Prostate gland (tissue), 2 donors: ENCODE data around the gene TBL1X. TPM values are rescaled to one million over a fixed set of nuclear protein-coding genes. Genes with fewer than 3 reads are reported as not detected.

Source experiments
- DNase-seq: peaks from one replicate; pipeline ENCODE4 v3.0.0-alpha.2; 2019; ENCODE audit warnings: low spot score
- H3K27ac ChIP-seq, 2 donors: fragments of 200-600 bp; sonication (generic); 2 replicates each; pipeline ENCODE4 v1.5.1; 2017 to 2019
- H3K27me3 ChIP-seq: fragments of 200-600 bp; sonication (generic); replicated peaks from 2 replicates; pipeline ENCODE4 v1.5.1; 2019; ENCODE audit not compliant: insufficient read depth
- H3K36me3 ChIP-seq, 2 donors: fragments of 200-600 bp; sonication (generic); 1 replicate in 1 of 2; 2 replicates in 1 of 2; pipeline versions ENCODE4 v1.5.1 to v1.8.1; 2017 to 2019
- H3K4me1 ChIP-seq: fragments of 200-600 bp; sonication (generic); replicated peaks from 2 replicates; pipeline ENCODE4 v1.5.1; 2019
- H3K4me3 ChIP-seq, 2 donors: fragments of 200-600 bp; sonication (generic); 2 replicates each; pipeline ENCODE4 v1.5.1; 2017 to 2019
- H3K9me3 ChIP-seq: fragments of 200-600 bp; sonication (generic); 2 replicates; pipeline ENCODE4 v1.5.1; 2017
- CTCF ChIP-seq, 4 experiments: fragments of 200-600 bp in 2 of 4; fragments of 450-650 bp in 2 of 4; sonication (generic) in 2 of 4; IDR thresholded peaks; 1 replicate in 3 of 4; 2 replicates in 1 of 4; pipeline ENCODE4 v1.5.1; 2016 to 2019; ENCODE audit warnings: antibody characterized with exemption in 4 of 4, mild to moderate bottlenecking in 2 of 4, moderate library complexity in 2 of 4
- POLR2A ChIP-seq: fragments of 450-650 bp; IDR thresholded peaks from one replicate; pipeline ENCODE4 v1.6.1; 2016; ENCODE audit warnings: antibody characterized with exemption, mild to moderate bottlenecking
- POLR2AphosphoS5 ChIP-seq: sonication (generic); formaldehyde crosslinking; IDR thresholded peaks from one replicate; pipeline ENCODE4 v1.6.1; 2017; ENCODE audit warnings: antibody characterized with exemption
- WGBS: methylation state at CpG from one replicate; pipeline ENCODE4 v1.1.5; 2018; 5-methylcytosine and 5-hydroxymethylcytosine counted together
- intact Hi-C: fragments of 100-400 bp; cut with DNase I; formaldehyde crosslinking; loops from one replicate; pipeline ENCODE4 v1.14.2; 2022
- total RNA-seq, 2 donors: library from RNA; depleted of rRNA; stranded (reverse); fragments of >200 nt; gene quantifications; one replicate each; pipeline ENCODE4 v1.1.0, GENCODE V29; 2016

Gene TBL1X
- total RNA-seq, 2 donors from 2014 or later: 23.2 to 76.9 TPM

GRCh38 chrX:9488586-9488985 lies 23.7 kb downstream of the TBL1X start:
- 68% methylated on average over 4 of the region's 4 CpGs for WGBS
- Histone ChIP-seq H3K27ac (no peak overlapping the region), H3K36me3 (no peaks in the 10 kb centered on the region), H3K9me3 (no peaks in the 10 kb centered on the region), H3K4me1 (no peaks in the 10 kb centered on the region), H3K4me3 (no peak overlapping the region), H3K27me3 (no peaks in the 10 kb centered on the region)
- intact Hi-C loops: no loop called here
- DNase-seq: no peak
- no peak for TF ChIP-seq CTCF (IDR thresholded peaks at IDR 0.05)
- TF ChIP-seq POLR2AphosphoS5: no peak
- TF ChIP-seq POLR2A: no peak

- H3K4me1 ChIP-seq: no peaks in the 10 kb centered on the region
- H3K27ac ChIP-seq: no peak overlapping the region
- intact Hi-C loops: no loop called here
- WGBS: 0% methylated on average over 1 of the region's 1 CpG
- no peaks in the 10 kb centered on the region for H3K36me3 ChIP-seq
- H3K4me3 ChIP-seq: no peak overlapping the region
- no peak for DNase-seq
- H3K9me3 ChIP-seq: no peaks in the 10 kb centered on the region
- no peaks in the 10 kb centered on the region for H3K27me3 ChIP-seq
- TF ChIP-seq POLR2AphosphoS5 (no peak), POLR2A (no peak)
These were observed 24.4 kb downstream of the TBL1X start for GRCh38 chrX:9489234-9489633.

- WGBS: 39% methylated on average over 2 of the region's 2 CpGs
- Histone ChIP-seq H3K27ac (no peak overlapping the region), H3K4me1 (no peaks in the 10 kb centered on the region), H3K4me3 (no peak overlapping the region), H3K36me3 (no peaks in the 10 kb centered on the region), H3K27me3 (no peaks in the 10 kb centered on the region), H3K9me3 (no peaks in the 10 kb centered on the region)
- intact Hi-C loops: no loop called here
- no peak for TF ChIP-seq CTCF (IDR thresholded peaks at IDR 0.05)
- no peak for TF ChIP-seq POLR2AphosphoS5
- TF ChIP-seq POLR2A: no peak
- no peak for DNase-seq
These were observed 28.0 kb downstream of the TBL1X start for GRCh38 chrX:9492901-9493300.

GRCh38 chrX:9493936-9494335 lies 29.1 kb downstream of the TBL1X start:
- 96% methylated on average over 4 of the region's 5 CpGs for WGBS
- DNase-seq: no peak
- intact Hi-C loops: no loop called here

GRCh38 chrX:9494771-9495170 lies 29.9 kb downstream of the TBL1X start:
- no peak for DNase-seq
- Histone ChIP-seq H3K27me3 (no peaks in the 10 kb centered on the region), H3K4me3 (no peak overlapping the region), H3K36me3 (no peaks in the 10 kb centered on the region), H3K9me3 (no peaks in the 10 kb centered on the region), H3K4me1 (no peaks in the 10 kb centered on the region), H3K27ac (no peak overlapping the region)
- intact Hi-C loops: no loop called here
- WGBS: 35% methylated on average over 6 of the region's 6 CpGs
- no peak for TF ChIP-seq POLR2A
- no peak for TF ChIP-seq POLR2AphosphoS5
- TF ChIP-seq CTCF (IDR thresholded peaks at IDR 0.05): no peak

More at GRCh38 chrX:9493936-9494335, 29.1 kb downstream of the TBL1X start:
- H3K27ac ChIP-seq: no peak overlapping the region
- TF ChIP-seq CTCF (IDR thresholded peaks at IDR 0.05) (no peak), POLR2A (no peak), POLR2AphosphoS5 (no peak)
- no peaks in the 10 kb centered on the region for H3K36me3 ChIP-seq
- no peaks in the 10 kb centered on the region for H3K9me3 ChIP-seq
- H3K27me3 ChIP-seq: no peaks in the 10 kb centered on the region
- no peaks in the 10 kb centered on the region for H3K4me1 ChIP-seq
- H3K4me3 ChIP-seq: no peak overlapping the region
